ENCODE data around the gene TEX26. TPM values are rescaled to one million over a fixed set of nuclear protein-coding genes. Genes with fewer than 3 reads are reported as not detected.

The TEX26 gene
- total and polyA plus RNA-seq, 2 donors (not counting 1 experiment from before 2014, with no cell fraction given) = 0.22 to 0.66 TPM

DNA sequence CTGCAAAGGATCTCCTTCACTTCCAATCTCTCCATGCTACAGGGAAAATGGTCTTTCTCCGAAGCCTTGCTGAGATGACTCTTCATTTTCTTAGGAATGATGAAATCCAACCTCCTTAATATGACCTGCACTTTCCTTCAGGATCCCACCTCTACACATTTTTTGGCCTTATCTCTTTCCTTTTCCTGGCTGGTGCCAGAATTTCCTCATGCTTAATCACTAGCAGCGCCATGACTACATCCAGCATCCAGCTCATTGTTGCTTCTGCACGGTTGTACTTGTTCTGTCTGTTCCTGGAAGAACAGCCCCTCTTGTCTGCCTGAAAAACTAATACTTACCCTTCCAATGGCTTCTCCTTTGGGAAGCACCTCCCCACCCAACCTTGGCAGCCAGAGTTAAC lies 68.4 kb downstream of the TEX26 start:
- Histone ChIP-seq H3K4me3 (replicated peaks in 1 of 4; ENCODE audit: control extremely low read depth in 1 of 4, insufficient read depth in 1 of 4, low read depth in 3 of 4, low read length in 4 of 4) (no peak overlapping the region), H3K4me2 (ENCODE audit: extremely low read depth, insufficient read depth, low read length) (no peak overlapping the region), H3K36me3 (ENCODE audit: control insufficient read depth, insufficient read depth, low read length) (no peaks in the 10 kb centered on the region), H3K27me3 (ENCODE audit: control insufficient read depth, insufficient read depth, low read length) (peaks cover 21% of the 10 kb centered on the region), H3K9ac (ENCODE audit: insufficient read depth, low read length) (no peak overlapping the region), H3K4me1 (ENCODE audit: control insufficient read depth, extremely low read depth, insufficient read depth, low read length) (no peaks in the 10 kb centered on the region), H3K9me3 (ENCODE audit: control insufficient read depth, insufficient read depth, low read depth, low read length) (no peaks in the 10 kb centered on the region), H3K79me2 (ENCODE audit: control insufficient read depth, insufficient read depth, low read length) (no peaks in the 10 kb centered on the region), H4K20me1 (ENCODE audit: control insufficient read depth, extremely low read depth, insufficient read depth, low read length) (no peaks in the 10 kb centered on the region), H3K27ac (ENCODE audit: insufficient read depth, low read length) (no peak overlapping the region), H2AFZ (ENCODE audit: low read length) (no peak overlapping the region)
- TF ChIP-seq EZH2 (IDR thresholded peaks at IDR 0.05; ENCODE audit: low read length, missing control alignments) = no peak
- DNase-seq (ENCODE audit: low read depth in 2 of 2) = peak in 1 of 2 donors; percentile 61

DNA sequence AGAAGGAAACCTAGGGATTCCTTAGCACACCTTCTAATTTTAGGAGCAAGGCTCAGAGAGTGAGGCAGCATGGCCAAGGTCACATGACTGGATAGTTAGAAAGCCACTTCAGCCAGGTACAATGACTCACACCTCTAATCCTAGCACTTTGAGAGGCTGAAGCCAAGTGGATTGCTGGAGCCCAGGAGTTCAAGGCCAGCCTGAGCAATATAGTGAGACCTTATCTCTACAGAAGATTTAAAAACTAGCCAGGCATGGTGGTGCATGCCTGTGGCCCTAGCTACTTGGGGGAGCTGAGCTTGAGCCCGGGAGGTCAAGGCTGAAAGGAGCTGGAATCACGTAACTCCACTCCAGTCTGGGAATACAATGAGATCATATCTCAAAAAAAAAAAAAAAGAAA lies 69.2 kb downstream of the TEX26 start:
- DNase-seq (ENCODE audit: low read depth in 2 of 2) = peak in 1 of 2 donors; percentile 63
- no peak overlapping the region for H3K4me3 ChIP-seq (replicated peaks in 1 of 4; ENCODE audit: control extremely low read depth in 1 of 4, insufficient read depth in 1 of 4, low read depth in 3 of 4, low read length in 4 of 4)
- H3K79me2 ChIP-seq (ENCODE audit: control insufficient read depth, insufficient read depth, low read length) = no peaks in the 10 kb centered on the region
- no peak overlapping the region for H3K27ac ChIP-seq (ENCODE audit: insufficient read depth, low read length)
- no peak overlapping the region for H2AFZ ChIP-seq (ENCODE audit: low read length)
- H3K4me1 ChIP-seq (ENCODE audit: control insufficient read depth, extremely low read depth, insufficient read depth, low read length) = no peaks in the 10 kb centered on the region
- no peaks in the 10 kb centered on the region for H4K20me1 ChIP-seq (ENCODE audit: control insufficient read depth, extremely low read depth, insufficient read depth, low read length)
- no peaks in the 10 kb centered on the region for H3K9me3 ChIP-seq (ENCODE audit: control insufficient read depth, insufficient read depth, low read depth, low read length)
- no peaks in the 10 kb centered on the region for H3K36me3 ChIP-seq (ENCODE audit: control insufficient read depth, insufficient read depth, low read length)
- H3K4me2 ChIP-seq (ENCODE audit: extremely low read depth, insufficient read depth, low read length) = no peak overlapping the region
- no peak for TF ChIP-seq EZH2 (IDR thresholded peaks at IDR 0.05; ENCODE audit: low read length, missing control alignments)
- TF ChIP-seq, protein P1, sequence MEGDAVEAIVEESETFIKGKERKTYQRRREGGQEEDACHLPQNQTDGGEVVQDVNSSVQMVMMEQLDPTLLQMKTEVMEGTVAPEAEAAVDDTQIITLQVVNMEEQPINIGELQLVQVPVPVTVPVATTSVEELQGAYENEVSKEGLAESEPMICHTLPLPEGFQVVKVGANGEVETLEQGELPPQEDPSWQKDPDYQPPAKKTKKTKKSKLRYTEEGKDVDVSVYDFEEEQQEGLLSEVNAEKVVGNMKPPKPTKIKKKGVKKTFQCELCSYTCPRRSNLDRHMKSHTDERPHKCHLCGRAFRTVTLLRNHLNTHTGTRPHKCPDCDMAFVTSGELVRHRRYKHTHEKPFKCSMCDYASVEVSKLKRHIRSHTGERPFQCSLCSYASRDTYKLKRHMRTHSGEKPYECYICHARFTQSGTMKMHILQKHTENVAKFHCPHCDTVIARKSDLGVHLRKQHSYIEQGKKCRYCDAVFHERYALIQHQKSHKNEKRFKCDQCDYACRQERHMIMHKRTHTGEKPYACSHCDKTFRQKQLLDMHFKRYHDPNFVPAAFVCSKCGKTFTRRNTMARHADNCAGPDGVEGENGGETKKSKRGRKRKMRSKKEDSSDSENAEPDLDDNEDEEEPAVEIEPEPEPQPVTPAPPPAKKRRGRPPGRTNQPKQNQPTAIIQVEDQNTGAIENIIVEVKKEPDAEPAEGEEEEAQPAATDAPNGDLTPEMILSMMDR (conservative IDR thresholded peaks at IDR 0.05 in 1 of 2, IDR thresholded peaks at IDR 0.05 in 1 of 2; ENCODE audit: low read depth in 1 of 2, low read length in 2 of 2) = no peak
- peaks cover 21% of the 10 kb centered on the region for H3K27me3 ChIP-seq (ENCODE audit: control insufficient read depth, insufficient read depth, low read length)
- no peak overlapping the region for H3K9ac ChIP-seq (ENCODE audit: insufficient read depth, low read length)

DNA sequence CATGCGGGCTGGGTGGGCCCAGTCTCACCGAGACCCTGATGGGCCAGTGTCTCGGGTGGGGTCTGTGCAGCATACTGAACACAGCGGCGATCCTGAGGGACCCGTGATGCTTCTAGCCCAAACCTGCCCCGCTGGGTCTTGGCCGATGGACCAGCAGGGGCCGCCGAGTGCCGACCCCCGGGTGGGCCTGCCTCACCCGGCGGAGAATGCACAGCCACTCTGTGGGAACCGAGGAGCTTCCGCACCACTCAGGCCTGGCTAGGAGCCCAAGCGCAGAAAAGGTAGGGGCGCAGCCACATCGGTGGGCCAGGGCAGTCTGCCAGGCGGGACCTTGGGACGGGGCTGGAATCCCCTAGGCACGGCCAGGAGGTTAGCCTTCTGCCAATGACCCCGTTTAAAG lies 72.6 kb downstream of the TEX26 start:
- Histone ChIP-seq H3K79me2 (ENCODE audit: control insufficient read depth, insufficient read depth, low read length) (no peaks in the 10 kb centered on the region), H3K9ac (ENCODE audit: insufficient read depth, low read length) (no peak overlapping the region), H2AFZ (ENCODE audit: low read length) (no peak overlapping the region)

More for the DNA sequence above, 72.6 kb downstream of the TEX26 start:
- Histone ChIP-seq H3K4me2 (ENCODE audit: extremely low read depth, insufficient read depth, low read length) (no peak overlapping the region), H4K20me1 (ENCODE audit: control insufficient read depth, extremely low read depth, insufficient read depth, low read length) (no peaks in the 10 kb centered on the region), H3K4me3 (replicated peaks in 1 of 4; ENCODE audit: control extremely low read depth in 1 of 4, insufficient read depth in 1 of 4, low read depth in 3 of 4, low read length in 4 of 4) (no peak overlapping the region), H3K9me3 (ENCODE audit: control insufficient read depth, insufficient read depth, low read depth, low read length) (no peaks in the 10 kb centered on the region), H3K36me3 (ENCODE audit: control insufficient read depth, insufficient read depth, low read length) (no peaks in the 10 kb centered on the region), H3K27ac (ENCODE audit: insufficient read depth, low read length) (no peak overlapping the region), H3K27me3 (ENCODE audit: control insufficient read depth, insufficient read depth, low read length) (peaks cover 20% of the 10 kb centered on the region), H3K4me1 (ENCODE audit: control insufficient read depth, extremely low read depth, insufficient read depth, low read length) (no peaks in the 10 kb centered on the region)
- DNase-seq (ENCODE audit: low read depth in 2 of 2) = no peak
- no peak for TF ChIP-seq EZH2 (IDR thresholded peaks at IDR 0.05; ENCODE audit: low read length, missing control alignments)
- TF ChIP-seq, protein P1 (conservative IDR thresholded peaks at IDR 0.05 in 1 of 2, IDR thresholded peaks at IDR 0.05 in 1 of 2; ENCODE audit: low read depth in 1 of 2, low read length in 2 of 2) = no peak

All from fibroblast of lung (primary cell).